Measurements from ENCODE around the gene PAIP1.

PAIP1 gene

DNA sequence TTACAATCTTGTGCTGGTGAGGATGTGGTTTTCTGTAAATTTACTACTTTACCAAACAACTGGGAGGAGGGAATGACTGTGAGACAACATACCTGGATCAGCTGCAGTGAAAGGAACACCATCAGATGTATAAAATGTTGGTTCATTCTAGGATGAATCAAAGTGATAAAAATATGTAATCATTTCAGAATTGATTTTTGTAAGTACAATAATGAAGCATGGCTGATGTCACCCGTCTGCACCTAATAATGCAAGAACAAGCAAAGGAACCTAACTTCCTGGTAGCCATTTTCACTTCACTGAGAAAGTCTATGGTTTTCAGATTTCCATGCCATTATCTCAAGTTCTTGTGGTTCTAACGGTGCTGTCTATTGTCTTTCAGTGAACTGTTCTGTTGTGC, 23.2 kb downstream of the PAIP1 start:
- H2AFZ ChIP-seq (ENCODE audit: low read depth) = no peak overlapping the region
- no peak overlapping the region for H3K4me3 ChIP-seq (IDR thresholded peaks at IDR 0.05; ENCODE audit: insufficient read depth, low read depth, low read length)
- H3K79me2 ChIP-seq (ENCODE audit: insufficient read depth, low read depth) = no peaks in the 10 kb centered on the region
- H4K20me1 ChIP-seq (ENCODE audit: insufficient read depth) = no peaks in the 10 kb centered on the region
- peak overlapping the region; percentile 46 for H3K27ac ChIP-seq
- H3K4me1 ChIP-seq (ENCODE audit: low read depth, poor library complexity, severe bottlenecking) = peaks cover 45% of the 10 kb centered on the region
- H3K36me3 ChIP-seq (ENCODE audit: insufficient read depth) = peaks cover 10% of the 10 kb centered on the region; the same call in 1 of the 2 replicates
- TF ChIP-seq, protein P1, sequence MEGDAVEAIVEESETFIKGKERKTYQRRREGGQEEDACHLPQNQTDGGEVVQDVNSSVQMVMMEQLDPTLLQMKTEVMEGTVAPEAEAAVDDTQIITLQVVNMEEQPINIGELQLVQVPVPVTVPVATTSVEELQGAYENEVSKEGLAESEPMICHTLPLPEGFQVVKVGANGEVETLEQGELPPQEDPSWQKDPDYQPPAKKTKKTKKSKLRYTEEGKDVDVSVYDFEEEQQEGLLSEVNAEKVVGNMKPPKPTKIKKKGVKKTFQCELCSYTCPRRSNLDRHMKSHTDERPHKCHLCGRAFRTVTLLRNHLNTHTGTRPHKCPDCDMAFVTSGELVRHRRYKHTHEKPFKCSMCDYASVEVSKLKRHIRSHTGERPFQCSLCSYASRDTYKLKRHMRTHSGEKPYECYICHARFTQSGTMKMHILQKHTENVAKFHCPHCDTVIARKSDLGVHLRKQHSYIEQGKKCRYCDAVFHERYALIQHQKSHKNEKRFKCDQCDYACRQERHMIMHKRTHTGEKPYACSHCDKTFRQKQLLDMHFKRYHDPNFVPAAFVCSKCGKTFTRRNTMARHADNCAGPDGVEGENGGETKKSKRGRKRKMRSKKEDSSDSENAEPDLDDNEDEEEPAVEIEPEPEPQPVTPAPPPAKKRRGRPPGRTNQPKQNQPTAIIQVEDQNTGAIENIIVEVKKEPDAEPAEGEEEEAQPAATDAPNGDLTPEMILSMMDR (conservative IDR thresholded peaks at IDR 0.05; ENCODE audit: low read depth, low read length) = no peak
- no peak overlapping the region for H3K4me2 ChIP-seq
- no peak overlapping the region for H3K9ac ChIP-seq
- no peaks in the 10 kb centered on the region for H3K27me3 ChIP-seq (ENCODE audit: insufficient read depth, low read depth)

- Histone ChIP-seq H3K36me3 (ENCODE audit: insufficient read depth) (peaks cover 10% of the 10 kb centered on the region; the same call in 1 of the 2 replicates), H3K27me3 (ENCODE audit: insufficient read depth, low read depth) (no peaks in the 10 kb centered on the region), H3K4me2 (peak overlapping the region; percentile 51; the same call in 1 of the 2 replicates), H3K79me2 (ENCODE audit: insufficient read depth, low read depth) (no peaks in the 10 kb centered on the region), H3K9ac (0 out of 2 replicates have a peak overlapping the region, but pooled peaks have one; percentile 6), H2AFZ (ENCODE audit: low read depth) (no peak overlapping the region), H3K4me3 (IDR thresholded peaks at IDR 0.05; ENCODE audit: insufficient read depth, low read depth, low read length) (no peak overlapping the region), H4K20me1 (ENCODE audit: insufficient read depth) (no peaks in the 10 kb centered on the region), H3K4me1 (ENCODE audit: low read depth, poor library complexity, severe bottlenecking) (peaks cover 45% of the 10 kb centered on the region), H3K27ac (peak overlapping the region; percentile 42; the same call in 1 of the 2 replicates)
- TF ChIP-seq, protein P1 (conservative IDR thresholded peaks at IDR 0.05; ENCODE audit: low read depth, low read length) = no peak
Observed at GRCh38 chr5:43530648-43531047, 26.2 kb downstream of the PAIP1 start.

- TF ChIP-seq, protein P1 (conservative IDR thresholded peaks at IDR 0.05; ENCODE audit: low read depth, low read length) = no peak
- no peak overlapping the region for H3K27ac ChIP-seq
- no peak overlapping the region for H3K9ac ChIP-seq
- no peaks in the 10 kb centered on the region for H3K27me3 ChIP-seq (ENCODE audit: insufficient read depth, low read depth)
- no peaks in the 10 kb centered on the region for H3K79me2 ChIP-seq (ENCODE audit: insufficient read depth, low read depth)
- H4K20me1 ChIP-seq (ENCODE audit: insufficient read depth) = no peaks in the 10 kb centered on the region
- H3K36me3 ChIP-seq (ENCODE audit: insufficient read depth) = no peaks in the 10 kb centered on the region
- H3K4me2 ChIP-seq = no peak overlapping the region
- H3K4me1 ChIP-seq (ENCODE audit: low read depth, poor library complexity, severe bottlenecking) = no peaks in the 10 kb centered on the region
- H2AFZ ChIP-seq (ENCODE audit: low read depth) = no peak overlapping the region
- H3K4me3 ChIP-seq (IDR thresholded peaks at IDR 0.05; ENCODE audit: insufficient read depth, low read depth, low read length) = no peak overlapping the region
Observed at GRCh38 chr5:43523662-43524072, 33.2 kb downstream of the PAIP1 start.

- Histone ChIP-seq H3K27me3 (ENCODE audit: insufficient read depth, low read depth) (no peaks in the 10 kb centered on the region), H3K4me3 (IDR thresholded peaks at IDR 0.05; ENCODE audit: insufficient read depth, low read depth, low read length) (no peak overlapping the region), H3K36me3 (ENCODE audit: insufficient read depth) (no peaks in the 10 kb centered on the region), H3K4me1 (ENCODE audit: low read depth, poor library complexity, severe bottlenecking) (no peaks in the 10 kb centered on the region), H2AFZ (ENCODE audit: low read depth) (no peak overlapping the region), H4K20me1 (ENCODE audit: insufficient read depth) (no peaks in the 10 kb centered on the region), H3K9ac (no peak overlapping the region), H3K4me2 (no peak overlapping the region), H3K79me2 (ENCODE audit: insufficient read depth, low read depth) (no peaks in the 10 kb centered on the region), H3K27ac (no peak overlapping the region)
- TF ChIP-seq, protein P1 (conservative IDR thresholded peaks at IDR 0.05; ENCODE audit: low read depth, low read length) = no peak
Observed at GRCh38 chr5:43520615-43521014, 36.3 kb downstream of the PAIP1 start.

All from KMS-11 (cell line).